Measurements from ENCODE around the gene TMEM178B. TPM values are rescaled to one million over a fixed set of nuclear protein-coding genes. Genes with fewer than 3 reads are reported as not detected.
A peak's percentile ranks its signal among the peaks of the same experiment; 100 is the strongest.
"Not testable (repeated sequence)": the region's sequence is repeated elsewhere in the genome, so short reads cannot be mapped to it uniquely, and the experiment has no call there.

Gene TMEM178B
- total and polyA plus RNA-seq, 2 experiments from 2014 or later: 0.39 to 0.46 TPM

- Histone ChIP-seq H3K27ac (no peak overlapping the region), H3K36me3 (no peaks in the 10 kb centered on the region), H3K9me3 (ENCODE audit: low read depth) (no peaks in the 10 kb centered on the region), H3K4me3 (no peak overlapping the region), H3K4me1 (ENCODE audit: low read depth) (peaks cover 16% of the 10 kb centered on the region), H3K27me3 (peaks cover 73% of the 10 kb centered on the region)
- TF ChIP-seq CTCF (IDR thresholded peaks at IDR 0.05; ENCODE audit: low read depth, low read length): no peak
- no peak for DNase-seq (ENCODE audit: low read depth in 1 of 2, low spot score in 1 of 2)
These were observed 2.5 kb downstream of the TMEM178B start for GRCh38 chr7:141076377-141076776.

DNA sequence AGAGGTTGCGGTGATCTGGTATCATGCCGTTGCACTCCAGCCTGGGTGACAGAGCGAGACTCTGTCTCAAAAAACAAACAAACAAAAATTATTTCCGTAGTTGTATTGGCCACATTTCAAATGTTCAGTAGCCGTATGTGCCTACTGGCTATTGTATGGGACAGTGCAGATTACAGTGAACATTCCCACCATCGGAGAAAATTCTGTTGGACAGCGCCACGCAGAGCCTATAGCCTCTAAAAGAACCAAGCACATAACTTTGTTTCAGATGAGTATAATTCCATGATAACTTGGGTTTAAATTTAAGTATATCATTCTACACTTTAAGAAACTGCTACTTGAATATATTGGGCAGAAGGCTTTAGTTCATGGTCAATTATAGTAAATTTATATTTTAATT is 5.4 kb downstream of the TMEM178B start:
- peak in 1 of 2 donors; percentile 36 for DNase-seq (ENCODE audit: low read depth in 1 of 2, low spot score in 1 of 2)
- no peak overlapping the region for H3K4me3 ChIP-seq
- H3K27me3 ChIP-seq: peaks cover 47% of the 10 kb centered on the region
- H3K9me3 ChIP-seq (ENCODE audit: low read depth): no peaks in the 10 kb centered on the region
- H3K36me3 ChIP-seq: no peaks in the 10 kb centered on the region
- TF ChIP-seq CTCF (IDR thresholded peaks at IDR 0.05; ENCODE audit: low read depth, low read length): no peak
- H3K27ac ChIP-seq: no peak overlapping the region
- no peaks in the 10 kb centered on the region for H3K4me1 ChIP-seq (ENCODE audit: low read depth)

- H3K36me3 ChIP-seq; H3K9me3 ChIP-seq (ENCODE audit: low read depth); H3K27me3 ChIP-seq; DNase-seq (ENCODE audit: low read depth in 1 of 2, low spot score in 1 of 2); H3K27ac ChIP-seq; H3K4me3 ChIP-seq; H3K4me1 ChIP-seq (ENCODE audit: low read depth): not testable (repeated sequence)
These were observed 15.6 kb downstream of the TMEM178B start for GRCh38 chr7:141089490-141089889.

DNA sequence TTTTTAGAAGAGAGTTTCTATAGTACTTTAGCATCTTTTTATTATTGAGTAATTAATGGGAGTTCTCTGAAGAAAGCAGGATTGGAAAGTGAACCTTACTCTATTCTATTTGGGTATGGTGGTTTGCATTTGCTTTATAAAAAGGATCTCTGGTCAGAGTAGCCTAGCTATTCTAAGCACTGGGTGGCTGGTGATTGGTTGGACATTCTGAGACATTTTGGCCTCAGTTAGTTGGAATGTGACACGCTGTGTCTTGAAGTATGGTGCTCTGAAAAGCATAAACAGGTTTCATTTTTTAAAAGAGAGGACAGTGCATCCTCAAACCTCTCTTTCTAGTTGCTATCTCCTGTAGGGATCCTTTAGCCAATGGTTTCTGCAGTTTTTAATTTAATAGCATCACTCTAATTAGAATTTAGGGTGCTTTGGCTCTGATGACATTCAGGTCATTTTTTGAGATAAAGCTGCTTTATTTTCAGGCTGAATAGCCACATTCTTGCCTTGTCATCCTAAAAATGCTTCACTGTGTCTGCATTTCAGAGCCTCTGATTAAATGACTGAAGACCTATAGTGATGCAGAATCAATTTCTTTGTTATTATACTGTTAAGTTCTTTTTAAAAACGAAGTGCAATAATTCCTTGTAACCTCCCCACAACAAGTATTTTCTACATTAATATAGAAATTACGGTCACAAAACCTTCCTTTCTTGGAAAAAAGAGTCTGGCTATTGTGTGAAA is 20.6 kb downstream of the TMEM178B start:
- Histone ChIP-seq H3K4me1 (ENCODE audit: low read depth) (no peaks in the 10 kb centered on the region), H3K27ac (no peak overlapping the region), H3K36me3 (no peaks in the 10 kb centered on the region), H3K4me3 (no peak overlapping the region), H3K27me3 (no peaks in the 10 kb centered on the region), H3K9me3 (ENCODE audit: low read depth) (no peaks in the 10 kb centered on the region)
- TF ChIP-seq CTCF (IDR thresholded peaks at IDR 0.05; ENCODE audit: low read depth, low read length): no peak
- DNase-seq (ENCODE audit: low read depth in 1 of 2, low spot score in 1 of 2): no peak

DNA sequence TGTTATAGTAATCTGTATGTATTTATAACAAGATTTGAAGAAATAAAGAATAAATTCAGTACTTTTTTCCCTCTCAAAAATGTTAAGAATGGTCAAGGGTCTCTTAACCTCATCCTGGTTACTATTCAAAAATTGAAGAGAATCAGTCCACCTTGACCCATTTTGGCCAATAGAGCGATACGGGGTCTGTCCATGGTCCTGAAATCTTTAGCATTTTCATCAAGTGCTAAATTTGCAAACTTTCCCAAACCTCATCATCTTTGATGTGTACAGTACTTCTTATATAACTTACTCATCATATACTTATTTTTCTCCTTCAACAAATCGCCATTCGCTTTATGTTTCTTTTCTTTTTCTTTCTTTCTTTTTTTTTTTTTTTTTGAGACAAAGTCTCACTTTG is 23.6 kb downstream of the TMEM178B start:
- Histone ChIP-seq H3K27ac (no peak overlapping the region), H3K4me3 (no peak overlapping the region), H3K4me1 (ENCODE audit: low read depth) (no peaks in the 10 kb centered on the region), H3K9me3 (ENCODE audit: low read depth) (no peaks in the 10 kb centered on the region), H3K27me3 (no peaks in the 10 kb centered on the region), H3K36me3 (no peaks in the 10 kb centered on the region)
- DNase-seq (ENCODE audit: low read depth in 1 of 2, low spot score in 1 of 2): peak in 1 of 2 donors; percentile 68
- TF ChIP-seq CTCF (IDR thresholded peaks at IDR 0.05; ENCODE audit: low read depth, low read length): no peak

- no peak for DNase-seq (ENCODE audit: low read depth in 1 of 2, low spot score in 1 of 2)
- Histone ChIP-seq H3K36me3 (no peaks in the 10 kb centered on the region), H3K27me3 (no peaks in the 10 kb centered on the region), H3K9me3 (ENCODE audit: low read depth) (no peaks in the 10 kb centered on the region), H3K4me1 (ENCODE audit: low read depth) (no peaks in the 10 kb centered on the region), H3K4me3 (no peak overlapping the region), H3K27ac (no peak overlapping the region)
- TF ChIP-seq CTCF (IDR thresholded peaks at IDR 0.05; ENCODE audit: low read depth, low read length): no peak
These were observed 28.6 kb downstream of the TMEM178B start for GRCh38 chr7:141102436-141102835.

Measured in cardiac muscle cell (in vitro differentiated cells and primary cell).